ENCODE data around the gene GARIN5B. TPM values are rescaled to one million over a fixed set of nuclear protein-coding genes. Genes with fewer than 3 reads are reported as not detected.
"Not testable (repeated sequence)": the region's sequence is repeated elsewhere in the genome, so short reads cannot be mapped to it uniquely, and the experiment has no call there.

Gene GARIN5B
- total and polyA plus RNA-seq, 2 experiments from 2014 or later, result not detected

- Mint-ChIP-seq H3K27ac (no peak overlapping the region), H3K27me3 (ENCODE audit: insufficient read depth, low read depth, poor library complexity) (peaks cover 15% of the 10 kb centered on the region), H3K4me1 (peaks cover 29% of the 10 kb centered on the region), H3K9me3 (peaks cover under 1% of the 10 kb centered on the region), H3K4me3 (no peak overlapping the region), H3K36me3 (ENCODE audit: low read depth) (peaks cover 65% of the 10 kb centered on the region)
- no peak overlapping the region for H3K4me3 ChIP-seq
- peaks cover 60% of the 10 kb centered on the region for H4K20me1 ChIP-seq (replicated peaks; ENCODE audit: insufficient read depth)
- H3K36me3 ChIP-seq (ENCODE audit: insufficient read depth), result peaks cover 51% of the 10 kb centered on the region
- no peak overlapping the region for H3K4me2 ChIP-seq
- H2AFZ ChIP-seq, result no peak overlapping the region
- peaks cover 68% of the 10 kb centered on the region for H3F3A ChIP-seq (replicated peaks; ENCODE audit: low read depth)
- peaks cover 44% of the 10 kb centered on the region for H3K79me2 ChIP-seq (replicated peaks; ENCODE audit: insufficient read depth)
- DNase-seq (ENCODE audit: low spot score) (no peak), ATAC-seq (no peak)
- H3K4me1 ChIP-seq (ENCODE audit: insufficient read depth), result peaks cover 21% of the 10 kb centered on the region
- H3K9me2 ChIP-seq (ENCODE audit: insufficient read depth), result no peaks in the 10 kb centered on the region
- TF ChIP-seq, protein P1, sequence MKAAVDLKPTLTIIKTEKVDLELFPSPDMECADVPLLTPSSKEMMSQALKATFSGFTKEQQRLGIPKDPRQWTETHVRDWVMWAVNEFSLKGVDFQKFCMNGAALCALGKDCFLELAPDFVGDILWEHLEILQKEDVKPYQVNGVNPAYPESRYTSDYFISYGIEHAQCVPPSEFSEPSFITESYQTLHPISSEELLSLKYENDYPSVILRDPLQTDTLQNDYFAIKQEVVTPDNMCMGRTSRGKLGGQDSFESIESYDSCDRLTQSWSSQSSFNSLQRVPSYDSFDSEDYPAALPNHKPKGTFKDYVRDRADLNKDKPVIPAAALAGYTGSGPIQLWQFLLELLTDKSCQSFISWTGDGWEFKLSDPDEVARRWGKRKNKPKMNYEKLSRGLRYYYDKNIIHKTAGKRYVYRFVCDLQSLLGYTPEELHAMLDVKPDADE (IDR thresholded peaks at IDR 0.05), result no peak
- H3K27ac ChIP-seq (ENCODE audit: low read depth), result no peak overlapping the region
- no peaks in the 10 kb centered on the region for H3K27me3 ChIP-seq (ENCODE audit: insufficient read depth)
These were observed 39.4 kb upstream of the GARIN5B start for GRCh38 chr19:55402509-55402908.

- H3K4me3 Mint-ChIP-seq; H3K27me3 ChIP-seq (ENCODE audit: insufficient read depth); H3K9me3 Mint-ChIP-seq; H3K4me2 ChIP-seq; H3K27ac Mint-ChIP-seq; H3K27ac ChIP-seq (ENCODE audit: low read depth); H3K4me3 ChIP-seq; DNase-seq (ENCODE audit: low spot score); H3K9me2 ChIP-seq (ENCODE audit: insufficient read depth); H3K27me3 Mint-ChIP-seq (ENCODE audit: insufficient read depth, low read depth, poor library complexity); H2AFZ ChIP-seq: not testable (repeated sequence)
- peaks cover 59% of the 10 kb centered on the region for H3K36me3 Mint-ChIP-seq (ENCODE audit: low read depth)
- Histone ChIP-seq H3K36me3 (ENCODE audit: insufficient read depth) (peaks cover 47% of the 10 kb centered on the region), H3K4me1 (ENCODE audit: insufficient read depth) (peaks cover 20% of the 10 kb centered on the region), H3F3A (replicated peaks; ENCODE audit: low read depth) (peaks cover 64% of the 10 kb centered on the region), H3K79me2 (replicated peaks; ENCODE audit: insufficient read depth) (peaks cover 34% of the 10 kb centered on the region), H4K20me1 (replicated peaks; ENCODE audit: insufficient read depth) (peaks cover 51% of the 10 kb centered on the region)
- H3K4me1 Mint-ChIP-seq, result peaks cover 25% of the 10 kb centered on the region
- peak; percentile 14; the same call in 2 of the 3 replicates for ATAC-seq
These were observed 38.3 kb upstream of the GARIN5B start for GRCh38 chr19:55401390-55401789.

- Histone ChIP-seq H3K9me2 (ENCODE audit: insufficient read depth) (no peaks in the 10 kb centered on the region), H3K4me2 (no peak overlapping the region), H3K36me3 (ENCODE audit: insufficient read depth) (peaks cover 38% of the 10 kb centered on the region), H3K4me3 (no peak overlapping the region), H3K4me1 (ENCODE audit: insufficient read depth) (peaks cover 11% of the 10 kb centered on the region), H4K20me1 (replicated peaks; ENCODE audit: insufficient read depth) (peaks cover 42% of the 10 kb centered on the region), H3F3A (replicated peaks; ENCODE audit: low read depth) (peaks cover 55% of the 10 kb centered on the region), H2AFZ (no peak overlapping the region), H3K27ac (ENCODE audit: low read depth) (peak overlapping the region; percentile 89), H3K27me3 (ENCODE audit: insufficient read depth) (no peaks in the 10 kb centered on the region), H3K79me2 (replicated peaks; ENCODE audit: insufficient read depth) (peaks cover 25% of the 10 kb centered on the region)
- Mint-ChIP-seq H3K27me3 (ENCODE audit: insufficient read depth, low read depth, poor library complexity) (peaks cover 6% of the 10 kb centered on the region), H3K9me3 (no peaks in the 10 kb centered on the region; the same call in 2 of the 3 replicates), H3K4me3 (no peak overlapping the region; the same call in 2 of the 3 replicates), H3K36me3 (ENCODE audit: low read depth) (peaks cover 50% of the 10 kb centered on the region), H3K27ac (no peak overlapping the region), H3K4me1 (peaks cover 15% of the 10 kb centered on the region)
- peak; percentile 12; the same call in 1 of the 3 replicates for ATAC-seq
- DNase-seq (ENCODE audit: low spot score), result no peak
- TF ChIP-seq, protein P2, sequence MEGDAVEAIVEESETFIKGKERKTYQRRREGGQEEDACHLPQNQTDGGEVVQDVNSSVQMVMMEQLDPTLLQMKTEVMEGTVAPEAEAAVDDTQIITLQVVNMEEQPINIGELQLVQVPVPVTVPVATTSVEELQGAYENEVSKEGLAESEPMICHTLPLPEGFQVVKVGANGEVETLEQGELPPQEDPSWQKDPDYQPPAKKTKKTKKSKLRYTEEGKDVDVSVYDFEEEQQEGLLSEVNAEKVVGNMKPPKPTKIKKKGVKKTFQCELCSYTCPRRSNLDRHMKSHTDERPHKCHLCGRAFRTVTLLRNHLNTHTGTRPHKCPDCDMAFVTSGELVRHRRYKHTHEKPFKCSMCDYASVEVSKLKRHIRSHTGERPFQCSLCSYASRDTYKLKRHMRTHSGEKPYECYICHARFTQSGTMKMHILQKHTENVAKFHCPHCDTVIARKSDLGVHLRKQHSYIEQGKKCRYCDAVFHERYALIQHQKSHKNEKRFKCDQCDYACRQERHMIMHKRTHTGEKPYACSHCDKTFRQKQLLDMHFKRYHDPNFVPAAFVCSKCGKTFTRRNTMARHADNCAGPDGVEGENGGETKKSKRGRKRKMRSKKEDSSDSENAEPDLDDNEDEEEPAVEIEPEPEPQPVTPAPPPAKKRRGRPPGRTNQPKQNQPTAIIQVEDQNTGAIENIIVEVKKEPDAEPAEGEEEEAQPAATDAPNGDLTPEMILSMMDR (conservative IDR thresholded peaks at IDR 0.05; ENCODE audit: low read depth in 2 of 2), result no peak
- TF ChIP-seq EZH2 (IDR thresholded peaks at IDR 0.05; ENCODE audit: low read depth, unreplicated experiment), result no peak
- TF ChIP-seq POLR2AphosphoS5 (IDR thresholded peaks at IDR 0.05; ENCODE audit: low read depth), result no peak; the same call in none of the 2 replicates
- no peak for TF ChIP-seq JUNB (IDR thresholded peaks at IDR 0.05; ENCODE audit: unreplicated experiment)
- no peak for TF ChIP-seq STAT1 (IDR thresholded peaks at IDR 0.05; ENCODE audit: unreplicated experiment)
- TF ChIP-seq NANOG (IDR thresholded peaks at IDR 0.05; ENCODE audit: borderline replicate concordance), result no peak
- TF ChIP-seq CREB1 (CRISPR knock-in tag; IDR thresholded peaks at IDR 0.05; ENCODE audit: low read depth), result no peak
These were observed 37.4 kb upstream of the GARIN5B start for GRCh38 chr19:55400281-55401087.
